ENCODE results near the gene LRRC43.
"Not testable (repeated sequence)": the region's sequence is repeated elsewhere in the genome, so short reads cannot be mapped to it uniquely, and the experiment has no call there.

LRRC43 gene

GRCh38 chr12:122195405-122195804 lies 12.5 kb downstream of the LRRC43 start:
- DNase-seq: no peak

GRCh38 chr12:122197612-122197966 lies 14.7 kb downstream of the LRRC43 start:
- DNase-seq: no peak

- DNase-seq: no peak
These were observed 16.8 kb downstream of the LRRC43 start for GRCh38 chr12:122199484-122200355.

- no peak for DNase-seq
These were observed 17.7 kb downstream of the LRRC43 start for GRCh38 chr12:122200541-122201175.

GRCh38 chr12:122201381-122201780 lies 18.5 kb downstream of the LRRC43 start:
- DNase-seq: no peak

- no peak for DNase-seq
These were observed 19.1 kb downstream of the LRRC43 start for GRCh38 chr12:122202017-122202416.

- not testable (repeated sequence) for DNase-seq
These were observed 19.9 kb downstream of the LRRC43 start for GRCh38 chr12:122202811-122203210.

GRCh38 chr12:122203301-122204166 lies 20.6 kb downstream of the LRRC43 start, which contains the start of gene B3GNT4:
Gene B3GNT4, plus strand, starts transcription at chr12:122203709. Its CDS starts 910 bp downstream, at chr12:122204619.
- no peak for DNase-seq

- no peak for DNase-seq
These were observed 21.5 kb downstream of the LRRC43 start for GRCh38 chr12:122204167-122205052.

- DNase-seq: no peak
These were observed 22.4 kb downstream of the LRRC43 start for GRCh38 chr12:122205053-122205925.

- no peak for DNase-seq
These were observed 23.4 kb downstream of the LRRC43 start for GRCh38 chr12:122206111-122206881.

- DNase-seq: no peak
These were observed 24.1 kb downstream of the LRRC43 start for GRCh38 chr12:122206976-122207375.

GRCh38 chr12:122207391-122207790 lies 24.5 kb downstream of the LRRC43 start:
- DNase-seq: no peak

GRCh38 chr12:122208073-122208820 lies 25.3 kb downstream of the LRRC43 start:
- no peak for DNase-seq

GRCh38 chr12:122215771-122216170 lies 32.8 kb downstream of the LRRC43 start:
- no peak for DNase-seq

GRCh38 chr12:122216445-122216844 lies 33.5 kb downstream of the LRRC43 start:
- DNase-seq: no peak

GRCh38 chr12:122225683-122226365 lies 42.9 kb downstream of the LRRC43 start, which contains the start of gene DIABLO:
Gene DIABLO, minus strand, starts transcription at chr12:122226052. Its CDS starts 38 bp downstream, at chr12:122226014.
- peak; percentile 100 for DNase-seq

- DNase-seq: no peak
These were observed 43.6 kb downstream of the LRRC43 start for GRCh38 chr12:122226366-122227125.

Data from GDM1 (cell line).